ENCODE results near the gene ALDH16A1. TPM values are rescaled to one million over a fixed set of nuclear protein-coding genes. Genes with fewer than 3 reads are reported as not detected.

Gene ALDH16A1
- total and polyA plus RNA-seq, 11 donors, result 3.4 to 18.6 (median 8.5) TPM

GRCh38 chr19:49463960-49464740 is 11.1 kb downstream of the ALDH16A1 start:
- DNase-seq (peak in 1 of 5 donors; percentile 25), ATAC-seq (no peak)
- Histone ChIP-seq H3K9me3 (no peaks in the 10 kb centered on the region), H3K4me1 (peaks cover 0 to 11% (median 8%) of the 10 kb centered on the region in 12 donors), H3K27me3 (no peaks in the 10 kb centered on the region), H3K4me3 (no peak overlapping the region), H3K27ac (no peak overlapping the region), H3K36me3 (peaks cover 0 to 59% (median 24%) of the 10 kb centered on the region in 9 donors)
- TF ChIP-seq, protein P1, sequence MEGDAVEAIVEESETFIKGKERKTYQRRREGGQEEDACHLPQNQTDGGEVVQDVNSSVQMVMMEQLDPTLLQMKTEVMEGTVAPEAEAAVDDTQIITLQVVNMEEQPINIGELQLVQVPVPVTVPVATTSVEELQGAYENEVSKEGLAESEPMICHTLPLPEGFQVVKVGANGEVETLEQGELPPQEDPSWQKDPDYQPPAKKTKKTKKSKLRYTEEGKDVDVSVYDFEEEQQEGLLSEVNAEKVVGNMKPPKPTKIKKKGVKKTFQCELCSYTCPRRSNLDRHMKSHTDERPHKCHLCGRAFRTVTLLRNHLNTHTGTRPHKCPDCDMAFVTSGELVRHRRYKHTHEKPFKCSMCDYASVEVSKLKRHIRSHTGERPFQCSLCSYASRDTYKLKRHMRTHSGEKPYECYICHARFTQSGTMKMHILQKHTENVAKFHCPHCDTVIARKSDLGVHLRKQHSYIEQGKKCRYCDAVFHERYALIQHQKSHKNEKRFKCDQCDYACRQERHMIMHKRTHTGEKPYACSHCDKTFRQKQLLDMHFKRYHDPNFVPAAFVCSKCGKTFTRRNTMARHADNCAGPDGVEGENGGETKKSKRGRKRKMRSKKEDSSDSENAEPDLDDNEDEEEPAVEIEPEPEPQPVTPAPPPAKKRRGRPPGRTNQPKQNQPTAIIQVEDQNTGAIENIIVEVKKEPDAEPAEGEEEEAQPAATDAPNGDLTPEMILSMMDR (IDR thresholded peaks at IDR 0.05), result no peak
- TF ChIP-seq POLR2A (IDR thresholded peaks at IDR 0.05), result no peak
- WGBS, 4 donors, result 93 to 95% (median 94%) methylated on average over 33 to 39 of the region's 39 CpGs
- intact Hi-C loops (cut with DNase I), result no loop called here

DNA sequence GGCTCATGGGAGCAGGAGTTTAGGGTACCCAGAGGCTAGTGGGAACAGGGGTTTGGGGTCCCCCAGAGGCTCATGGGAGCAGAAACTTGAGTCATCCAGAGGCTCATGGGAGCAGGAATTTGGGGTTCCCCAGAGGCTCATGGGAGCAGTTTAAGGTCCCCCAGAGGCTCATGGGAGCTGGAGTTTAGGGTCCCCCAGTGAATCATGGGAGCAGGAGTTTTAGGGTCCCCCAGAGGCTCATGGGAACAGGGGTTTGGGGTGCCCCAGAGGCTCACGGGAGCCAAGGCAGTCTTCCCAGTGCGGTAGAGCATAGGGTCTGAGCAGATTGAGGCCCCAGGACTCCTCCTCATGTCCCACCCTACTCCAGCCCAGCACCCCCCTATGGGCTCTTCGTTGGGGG is 12.3 kb downstream of the ALDH16A1 start:
- intact Hi-C loops (cut with DNase I), result no loop called here
- no peaks in the 10 kb centered on the region for H3K27me3 ChIP-seq
- peaks cover 0 to 48% (median 15%) of the 10 kb centered on the region in 9 donors for H3K36me3 ChIP-seq
- WGBS, 4 donors, result 87 to 99% (median 95%) methylated on average over 3 of the region's 3 CpGs
- DNase-seq (no peak), ATAC-seq (no peak)
- H3K4me3 ChIP-seq, result no peak overlapping the region
- TF ChIP-seq POLR2A (IDR thresholded peaks at IDR 0.05), result no peak
- TF ChIP-seq, protein P1 (IDR thresholded peaks at IDR 0.05), result no peak
- H3K4me1 ChIP-seq, result peaks cover 0 to 23% (median 15%) of the 10 kb centered on the region in 12 donors
- H3K27ac ChIP-seq, result no peak overlapping the region
- H3K9me3 ChIP-seq, result no peaks in the 10 kb centered on the region

- Histone ChIP-seq H3K27me3 (no peaks in the 10 kb centered on the region), H3K27ac (peak overlapping the region; percentile 47 to 81 (median 73)), H3K4me3 (no peak overlapping the region), H3K36me3 (peaks cover 0 to 34% (median 11%) of the 10 kb centered on the region in 9 donors), H3K4me1 (peaks cover 0 to 38% (median 16%) of the 10 kb centered on the region in 12 donors), H3K9me3 (no peaks in the 10 kb centered on the region)
- 91 to 94% (median 93%) methylated on average over 13 to 19 of the region's 19 CpGs for WGBS, 4 donors
- DNase-seq, result no peak
- ATAC-seq, result peak in 1 of 4 donors; percentile 2
- no peak for TF ChIP-seq POLR2A (IDR thresholded peaks at IDR 0.05)
- intact Hi-C loops (cut with DNase I), result loop anchor here in 1 of 10 donors (2.0 kb wide), 1 partner anchor 15 kb away; the partner anchor contains the start of gene ALDH16A1
These were observed 15.2 kb downstream of the ALDH16A1 start for GRCh38 chr19:49468199-49468598.

DNA sequence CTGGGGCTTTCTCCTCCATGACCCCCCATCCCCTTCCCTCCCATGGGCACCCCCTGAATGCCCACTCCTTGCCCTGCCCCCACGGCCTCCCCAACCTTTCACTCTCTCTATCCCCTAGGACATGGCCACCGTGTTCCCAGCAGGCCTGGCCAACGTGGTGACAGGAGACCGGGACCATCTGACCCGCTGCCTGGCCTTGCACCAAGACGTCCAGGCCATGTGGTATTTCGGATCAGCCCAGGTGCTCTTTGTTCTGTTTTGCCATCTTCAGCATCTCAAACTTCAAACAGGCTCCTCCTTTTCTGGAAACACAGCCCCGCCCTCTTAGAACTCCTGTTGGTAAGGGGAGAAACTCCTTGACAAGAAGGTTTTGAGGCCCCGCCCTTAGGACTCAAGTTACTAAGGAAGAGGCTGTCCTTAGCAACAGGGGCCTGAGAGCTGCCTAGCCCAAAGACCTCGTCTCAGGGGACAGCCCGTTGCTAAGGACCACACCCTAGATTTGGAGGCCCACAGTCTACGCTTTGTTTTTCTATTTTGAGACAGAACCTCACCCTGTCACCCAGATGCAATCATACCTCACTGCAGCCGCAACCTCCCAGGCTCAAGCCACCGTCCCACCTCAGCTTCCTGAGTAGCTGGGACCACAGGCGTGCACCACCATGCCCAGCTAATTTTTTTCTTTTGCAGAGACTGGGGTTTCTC is 15.9 kb downstream of the ALDH16A1 start:
- 37 to 57% (median 51%) methylated on average over 15 of the region's 15 CpGs for WGBS, 4 donors
- H3K9me3 ChIP-seq, result no peaks in the 10 kb centered on the region
- TF ChIP-seq, protein P1 (IDR thresholded peaks at IDR 0.05), result no peak
- peak in 1 of 2 donors; percentile 47 for TF ChIP-seq POLR2A (IDR thresholded peaks at IDR 0.05)
- peaks cover 0 to 45% (median 19%) of the 10 kb centered on the region in 12 donors for H3K4me1 ChIP-seq
- no peak overlapping the region for H3K4me3 ChIP-seq
- ATAC-seq (peak; percentile 76 to 94 (median 89)), DNase-seq (peak; percentile 74 to 92 (median 86))
- peaks cover 0 to 1% (median 0%) of the 10 kb centered on the region in 9 donors for H3K27me3 ChIP-seq
- intact Hi-C loops (cut with DNase I), result loop anchor here in 1 of 10 donors (2.0 kb wide), 1 partner anchor 16 kb away; the partner anchor contains the start of gene ALDH16A1
- peaks cover 0 to 32% (median 9%) of the 10 kb centered on the region in 9 donors for H3K36me3 ChIP-seq
- H3K27ac ChIP-seq, result peak overlapping the region; percentile 47 to 85 (median 76)

Measured in heart left ventricle (tissue), 16 donors.